Large intestine (tissue), 3 donors: ENCODE data around the gene MRPL4. TPM values are rescaled to one million over a fixed set of nuclear protein-coding genes. Genes with fewer than 3 reads are reported as not detected.

Experiments used
- DNase-seq, 2 donors: peaks; one replicate each; pipeline versions ENCODE4 v3.0.0 to v3.0.0-alpha.2; 2013
- H3K27ac ChIP-seq: one replicate; pipeline ENCODE4 v1.5.1; 2013; ENCODE audit warnings: low read length
- H3K27me3 ChIP-seq: 2 replicates; pipeline ENCODE4 v1.6.1; 2013; ENCODE audit warnings: low read length; ENCODE audit not compliant: control insufficient read depth, insufficient read depth
- H3K36me3 ChIP-seq: 2 replicates; pipeline ENCODE4 v1.6.1; 2013; ENCODE audit warnings: low read length; ENCODE audit not compliant: control insufficient read depth, insufficient read depth
- H3K4me1 ChIP-seq: one replicate; pipeline ENCODE4 v1.6.1; 2013; ENCODE audit warnings: low read length; ENCODE audit not compliant: control insufficient read depth, insufficient read depth
- H3K4me3 ChIP-seq: one replicate; pipeline ENCODE4 v1.5.1; 2013; ENCODE audit warnings: low read length
- H3K9me3 ChIP-seq: one replicate; pipeline ENCODE4 v1.6.1; 2013; ENCODE audit warnings: mild to moderate bottlenecking, low read depth, low read length, moderate library complexity; ENCODE audit not compliant: control insufficient read depth
- WGBS: methylation state at CpG from one replicate; pipeline ENCODE4 v1.1.5; 2013; ENCODE audit warnings: low lambda C conversion rate; ENCODE audit not compliant: insufficient coverage; 5-methylcytosine and 5-hydroxymethylcytosine counted together
- polyA plus RNA-seq: library from polyadenylated mRNA; unstranded; fragments of 120-200 nt; gene quantifications from one replicate; pipeline ENCODE4 v1.2.1, GENCODE V29; 2013

The MRPL4 gene
- polyA plus RNA-seq, 1 donor = 37.2 TPM

GRCh38 chr19:10217085-10217484 lies 34.9 kb upstream of the MRPL4 start:
- no CpG with 5 or more reads among the region's 9 CpGs for WGBS

GRCh38 chr19:10219678-10220077 lies 32.3 kb upstream of the MRPL4 start:
- WGBS = 50% methylated on average over 1 of the region's 3 CpGs
- no peaks in the 10 kb centered on the region for H3K4me1 ChIP-seq
- DNase-seq = no peak

More at GRCh38 chr19:10217085-10217484, 34.9 kb upstream of the MRPL4 start:
- no peaks in the 10 kb centered on the region for H3K27me3 ChIP-seq
- no peak overlapping the region for H3K27ac ChIP-seq
- no peak overlapping the region for H3K4me3 ChIP-seq
- no peaks in the 10 kb centered on the region for H3K9me3 ChIP-seq
- no peaks in the 10 kb centered on the region for H3K36me3 ChIP-seq
- no peak for DNase-seq
- no peaks in the 10 kb centered on the region for H3K4me1 ChIP-seq

GRCh38 chr19:10220695-10221094 lies 31.3 kb upstream of the MRPL4 start:
- no peaks in the 10 kb centered on the region for H3K27me3 ChIP-seq
- no peak for DNase-seq
- no CpG with 5 or more reads among the region's 7 CpGs for WGBS
- no peak overlapping the region for H3K27ac ChIP-seq
- H3K9me3 ChIP-seq = no peaks in the 10 kb centered on the region
- no peak overlapping the region for H3K4me3 ChIP-seq
- H3K4me1 ChIP-seq = no peaks in the 10 kb centered on the region
- peaks cover 4% of the 10 kb centered on the region for H3K36me3 ChIP-seq

More at GRCh38 chr19:10219678-10220077, 32.3 kb upstream of the MRPL4 start:
- H3K4me3 ChIP-seq = no peak overlapping the region
- H3K27me3 ChIP-seq = no peaks in the 10 kb centered on the region
- peaks cover 4% of the 10 kb centered on the region for H3K36me3 ChIP-seq
- H3K9me3 ChIP-seq = no peaks in the 10 kb centered on the region
- H3K27ac ChIP-seq = no peak overlapping the region

- no peak overlapping the region for H3K27ac ChIP-seq
- H3K27me3 ChIP-seq = no peaks in the 10 kb centered on the region
- H3K36me3 ChIP-seq = peaks cover 4% of the 10 kb centered on the region
- H3K4me1 ChIP-seq = no peaks in the 10 kb centered on the region
- peaks cover 1% of the 10 kb centered on the region for H3K9me3 ChIP-seq
- 87% methylated on average over 3 of the region's 14 CpGs for WGBS
- H3K4me3 ChIP-seq = no peak overlapping the region
- DNase-seq = no peak
Observed at GRCh38 chr19:10222201-10222890, 29.7 kb upstream of the MRPL4 start.

- Histone ChIP-seq H3K4me1 (no peaks in the 10 kb centered on the region), H3K36me3 (peaks cover 4% of the 10 kb centered on the region), H3K27me3 (no peaks in the 10 kb centered on the region), H3K4me3 (no peak overlapping the region), H3K27ac (no peak overlapping the region), H3K9me3 (peaks cover 6% of the 10 kb centered on the region)
- DNase-seq = no peak
- WGBS = no CpG with 5 or more reads among the region's 28 CpGs
Observed at GRCh38 chr19:10223488-10224213, 28.4 kb upstream of the MRPL4 start.

GRCh38 chr19:10224337-10224736 lies 27.7 kb upstream of the MRPL4 start:
- H3K27ac ChIP-seq = no peak overlapping the region
- WGBS = no CpG with 5 or more reads among the region's 23 CpGs
- H3K4me1 ChIP-seq = no peaks in the 10 kb centered on the region
- no peak overlapping the region for H3K4me3 ChIP-seq
- H3K36me3 ChIP-seq = peaks cover 4% of the 10 kb centered on the region
- DNase-seq = no peak
- H3K9me3 ChIP-seq = peaks cover 6% of the 10 kb centered on the region
- no peaks in the 10 kb centered on the region for H3K27me3 ChIP-seq

GRCh38 chr19:10226021-10226375 lies 26.0 kb upstream of the MRPL4 start:
- peaks cover 9% of the 10 kb centered on the region for H3K27me3 ChIP-seq

GRCh38 chr19:10226376-10227025 lies 25.5 kb upstream of the MRPL4 start:
- peaks cover 7% of the 10 kb centered on the region for H3K4me1 ChIP-seq
- no CpG with 5 or more reads among the region's 13 CpGs for WGBS

More at GRCh38 chr19:10226021-10226375, 26.0 kb upstream of the MRPL4 start:
- Histone ChIP-seq H3K36me3 (peaks cover 4% of the 10 kb centered on the region), H3K4me1 (peaks cover 5% of the 10 kb centered on the region), H3K27ac (peak overlapping the region; percentile 70), H3K4me3 (no peak overlapping the region), H3K9me3 (peaks cover 6% of the 10 kb centered on the region)
- no CpG with 5 or more reads among the region's 6 CpGs for WGBS
- no peak for DNase-seq

GRCh38 chr19:10227026-10227971 lies 24.7 kb upstream of the MRPL4 start:
- Histone ChIP-seq H3K27ac (peak overlapping the region; percentile 68), H3K9me3 (peaks cover 6% of the 10 kb centered on the region), H3K4me1 (peaks cover 9% of the 10 kb centered on the region), H3K27me3 (peaks cover 9% of the 10 kb centered on the region), H3K36me3 (peaks cover 4% of the 10 kb centered on the region), H3K4me3 (peak overlapping the region; percentile 13)
- peak in 1 of 2 donors; percentile 19 for DNase-seq
- no CpG with 5 or more reads among the region's 28 CpGs for WGBS

More at GRCh38 chr19:10226376-10227025, 25.5 kb upstream of the MRPL4 start:
- Histone ChIP-seq H3K36me3 (peaks cover 4% of the 10 kb centered on the region), H3K9me3 (peaks cover 6% of the 10 kb centered on the region), H3K27ac (peak overlapping the region; percentile 70), H3K27me3 (peaks cover 9% of the 10 kb centered on the region), H3K4me3 (no peak overlapping the region)
- peak; percentile 63 to 66 for DNase-seq
